SK-MEL-5 (cell line): ENCODE measurements around the gene NAT16. TPM values are rescaled to one million over a fixed set of nuclear protein-coding genes. Genes with fewer than 3 reads are reported as not detected.
A peak's percentile ranks its signal among the peaks of the same experiment; 100 is the strongest.

Source experiments
- DNase-seq: peaks from one replicate; pipeline ENCODE4 v3.0.0-alpha.2; 2016; ENCODE audit warnings: low read depth, low spot score
- in situ Hi-C: cut with HindIII; loops from 2 replicates; pipeline ENCODE4 v1.10.0; 2016; ENCODE audit warnings: low sequenced_read_pairs, high pct_unique_total_duplicates, low pct_unique_long_range_greater_than_20kb
- total RNA-seq: library from RNA; depleted of rRNA; stranded (reverse); fragments of >200 nt; shearing (Covaris generic); gene quantifications from 2 replicates; pipeline ENCODE4 v1.2.3, GENCODE V29; 2014

Gene NAT16
- total RNA-seq, 1 experiment from 2014 or later: 1.5 TPM

DNA sequence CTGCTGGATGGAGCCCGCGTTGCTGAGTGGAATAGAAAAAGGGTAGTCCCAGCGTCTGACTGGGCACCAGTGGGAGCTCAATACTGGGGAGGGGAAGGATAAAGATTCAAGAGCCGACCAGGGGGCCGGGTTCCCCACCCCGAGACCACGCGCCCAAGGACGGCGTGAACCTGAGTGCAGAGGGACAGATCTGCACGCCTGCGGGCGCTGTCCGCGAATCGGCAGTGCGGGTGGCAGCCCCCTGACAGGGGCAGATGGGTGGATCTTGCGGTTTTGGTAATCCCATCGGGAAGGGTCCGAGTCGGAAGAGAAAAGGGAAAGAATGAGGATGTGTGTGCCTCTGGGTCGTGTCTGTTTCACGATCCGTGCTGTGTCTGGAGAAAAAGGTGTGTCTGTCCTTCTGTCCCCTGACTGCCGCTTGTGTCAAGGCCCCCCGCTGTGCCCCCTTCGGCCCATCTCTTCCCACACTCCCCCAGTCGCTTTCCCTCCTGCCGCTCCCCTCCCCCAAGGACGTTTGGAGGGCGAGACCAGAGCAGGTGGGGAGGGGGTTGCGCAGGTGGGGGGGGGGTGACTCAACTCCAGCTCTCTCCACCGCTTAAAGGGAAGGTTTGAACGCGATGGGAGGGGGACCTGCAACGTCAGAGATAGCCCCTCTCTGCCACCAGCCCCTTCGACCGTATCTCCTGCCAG, 14.0 kb downstream of the NAT16 start:
- in situ Hi-C loops: no loop called here

DNA sequence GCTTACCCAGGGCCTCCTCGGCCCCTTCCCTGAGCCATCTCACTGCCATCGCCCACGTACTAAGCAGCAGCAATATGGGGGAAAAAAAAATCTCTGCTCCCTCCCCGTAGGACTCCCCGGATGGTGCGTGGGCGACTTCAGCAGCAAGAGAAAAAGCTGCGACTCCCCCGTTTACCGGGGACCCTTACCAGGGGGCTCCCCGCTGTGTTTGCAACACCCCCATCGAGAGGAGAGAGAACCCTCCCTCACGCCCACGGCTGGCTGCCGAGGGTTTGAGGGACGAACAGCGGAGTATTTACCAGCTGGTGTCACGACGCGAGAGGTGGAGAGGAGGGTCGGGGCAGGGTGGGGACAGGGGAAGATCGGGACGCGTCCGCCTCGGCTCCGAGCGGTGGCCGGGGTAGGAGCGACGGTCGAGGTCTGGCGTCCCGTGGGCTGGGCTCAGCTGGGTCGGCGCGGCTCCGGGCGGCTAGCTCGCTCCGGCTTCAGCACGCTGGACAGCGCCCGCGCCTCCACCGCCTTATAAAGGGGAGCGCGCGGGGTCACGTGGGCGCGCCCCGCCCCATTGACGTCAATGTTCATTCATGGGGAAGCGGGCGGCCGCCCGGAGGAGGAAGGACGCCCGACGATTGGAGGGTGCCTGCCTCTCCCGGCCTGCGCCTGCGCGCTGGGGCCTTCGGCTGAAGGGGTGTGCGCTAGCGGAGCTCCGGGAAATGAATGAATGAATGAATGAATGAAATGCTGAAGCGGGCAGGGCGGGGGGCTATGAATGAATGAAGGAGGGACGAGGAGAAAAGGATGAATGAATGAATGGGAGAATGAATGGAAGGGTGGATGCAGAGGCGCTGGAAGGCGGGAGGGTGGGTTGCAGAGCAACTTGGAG, 14.8 kb downstream of the NAT16 start, which contains the start of gene VGF:
Gene VGF, minus strand, starts transcription at position 495 of the 883 bp plus-strand sequence. CDS start 726 bp downstream, outside the sequence.
- in situ Hi-C loops: no loop called here
- peak; percentile 97 for DNase-seq

More for the DNA sequence above, 14.0 kb downstream of the NAT16 start:
- no peak for DNase-seq

- in situ Hi-C loops: no loop called here
- no peak for DNase-seq
Measured at GRCh38 chr7:101164071-101164840, 15.8 kb downstream of the NAT16 start.

- in situ Hi-C loops: no loop called here
- peak; percentile 73 for DNase-seq
Measured at GRCh38 chr7:101163279-101164070, 16.6 kb downstream of the NAT16 start.

GRCh38 chr7:101162551-101163278, 17.4 kb downstream of the NAT16 start:
- DNase-seq: peak; percentile 76
- in situ Hi-C loops: no loop called here

GRCh38 chr7:101161692-101162471, 18.2 kb downstream of the NAT16 start:
- DNase-seq: no peak
- in situ Hi-C loops: no loop called here

DNA sequence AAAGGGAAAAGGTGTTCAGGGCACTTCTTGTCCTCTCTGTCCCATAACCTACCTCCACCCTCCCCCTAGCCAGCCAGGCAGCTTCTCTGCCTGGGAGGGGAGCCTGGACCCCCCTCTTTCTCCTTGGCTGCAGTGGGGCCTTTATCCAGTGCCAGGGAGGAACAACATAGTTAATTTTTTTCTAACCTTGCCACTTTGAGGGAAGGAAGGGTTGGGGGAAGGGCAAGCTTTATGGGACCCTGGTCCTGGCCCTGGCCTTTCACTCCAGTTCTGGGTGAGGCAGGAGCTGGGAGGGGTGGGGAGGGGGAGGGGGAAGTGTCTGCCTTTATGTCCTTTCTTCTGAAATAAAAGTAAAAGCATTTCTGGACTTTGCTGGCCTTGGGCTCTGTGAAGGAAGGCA, 19.2 kb downstream of the NAT16 start:
- no peak for DNase-seq
- in situ Hi-C loops: no loop called here

GRCh38 chr7:101159696-101160674, 20.1 kb downstream of the NAT16 start:
- in situ Hi-C loops: no loop called here
- DNase-seq: no peak

DNA sequence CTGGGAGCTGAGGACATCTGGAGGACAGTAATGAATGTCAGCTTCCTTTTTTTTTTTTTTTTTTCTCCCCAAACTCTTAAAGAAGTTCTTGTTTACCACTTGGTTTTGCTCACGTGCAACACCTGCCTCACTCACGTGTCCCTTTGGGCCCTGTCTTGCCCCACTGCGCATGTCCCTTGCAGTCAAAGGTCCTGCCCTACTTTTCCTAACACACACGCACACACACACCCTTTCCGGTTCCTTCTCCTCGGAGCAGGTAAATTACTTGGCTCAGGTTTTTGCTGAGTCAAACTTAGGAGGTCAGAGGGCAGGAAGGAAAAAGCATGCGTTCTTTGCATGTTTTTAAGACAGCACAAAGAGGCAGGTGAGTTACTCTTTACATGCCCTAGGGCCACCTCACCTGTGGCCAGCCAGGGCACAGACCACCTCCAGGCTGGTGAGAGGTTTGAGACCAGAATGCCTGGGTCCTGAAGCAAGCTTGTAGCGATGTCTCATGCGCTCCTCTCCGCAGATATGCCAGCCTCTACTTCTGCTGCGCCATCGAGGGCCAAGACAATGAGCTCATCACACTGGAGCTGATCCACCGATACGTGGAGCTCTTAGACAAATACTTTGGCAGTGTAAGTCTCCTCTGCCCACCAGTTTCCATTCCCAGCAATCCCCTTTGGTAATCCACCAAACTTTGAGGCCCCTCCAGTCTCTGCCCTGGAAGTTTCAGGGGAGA, 23.1 kb downstream of the NAT16 start:
- in situ Hi-C loops: no loop called here
- DNase-seq: no peak

- no peak for DNase-seq
- in situ Hi-C loops: no loop called here
Measured at GRCh38 chr7:101156277-101156676, 23.8 kb downstream of the NAT16 start.

- no peak for DNase-seq
- in situ Hi-C loops: no loop called here
Measured at GRCh38 chr7:101155303-101155702, 24.8 kb downstream of the NAT16 start.

DNA sequence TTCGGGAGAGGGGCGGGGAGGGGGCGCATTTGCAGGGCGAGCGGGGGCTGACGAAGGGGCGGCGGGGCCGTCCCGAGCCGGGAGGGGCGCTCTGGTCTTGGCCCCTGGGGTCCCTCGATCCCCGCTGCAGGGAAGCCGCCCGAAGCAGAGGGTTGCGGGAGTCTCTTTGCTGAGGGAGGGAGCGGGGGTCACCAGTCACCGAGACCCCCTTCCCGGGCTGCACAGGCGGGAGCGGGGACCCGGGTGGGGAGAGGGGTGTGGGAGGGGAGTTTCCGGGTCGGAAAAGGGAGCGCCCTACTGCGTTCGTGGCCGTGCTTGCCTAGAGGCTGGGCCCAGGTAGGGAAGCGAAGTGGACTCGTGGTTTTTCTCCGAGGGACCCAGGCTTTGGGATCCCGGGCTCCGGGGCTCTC, 25.4 kb downstream of the NAT16 start:
- no peak for DNase-seq
- in situ Hi-C loops: no loop called here

DNA sequence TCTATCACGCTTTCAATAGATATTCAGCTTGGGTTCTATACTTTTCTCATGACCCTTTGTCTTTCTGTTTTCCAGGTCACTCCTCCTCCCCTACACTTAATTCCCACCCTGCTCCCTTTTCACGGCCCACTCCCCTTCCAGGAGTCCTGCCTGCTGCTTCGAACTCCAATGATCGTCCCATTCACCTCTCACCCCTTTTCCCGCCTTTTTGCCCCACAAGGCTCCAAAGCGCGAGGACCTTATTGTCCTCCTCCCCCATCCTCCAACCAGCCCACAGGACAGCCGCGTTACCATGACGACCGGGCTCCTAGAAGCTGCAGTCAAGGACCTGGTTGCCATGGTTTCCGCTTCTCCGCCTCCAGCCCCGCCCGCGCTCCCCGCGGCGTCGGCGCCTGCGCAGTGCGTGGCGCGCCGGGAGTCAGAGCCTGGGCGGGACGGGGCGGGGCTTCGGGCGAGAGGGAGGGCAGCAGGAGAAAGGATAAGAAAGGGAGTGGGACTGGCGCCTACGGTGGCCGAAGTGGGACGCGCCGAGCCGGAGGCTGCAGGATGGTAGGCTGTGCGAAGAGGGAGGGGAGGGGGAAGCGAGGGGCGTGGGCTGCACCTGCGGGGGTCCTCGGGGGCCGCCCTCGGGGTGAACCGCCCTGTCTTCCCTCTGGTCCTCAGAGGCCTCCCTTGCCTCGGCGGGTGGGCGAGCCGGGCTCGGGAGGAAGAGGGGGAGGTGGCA, 26.0 kb downstream of the NAT16 start, which contains the start of gene AP1S1:
Gene AP1S1, plus strand, starts transcription at position 508 of the 724 bp plus-strand sequence. Its CDS starts 39 bp downstream, at position 547.
- peak; percentile 98 for DNase-seq
- in situ Hi-C loops: no loop called here
